GM12878 (cell line): ENCODE data around the gene TCF7L2. TPM values are rescaled to one million over a fixed set of nuclear protein-coding genes. Genes with fewer than 3 reads are reported as not detected.

Source experiments
- ATAC-seq: fragments of 200-7000 bp; cut with Tn5 transposase; 3 replicates; pipeline ENCODE4 v1.9.1; 2020; ENCODE audit warnings: mild to moderate bottlenecking, moderate library complexity
- BruUV-seq: library from RNA; stranded (reverse); fragments of 400-500 nt; replicated peaks from 2 replicates; lab custom pipeline; 2021; lab: Mats Ljungman, UMichigan
- CTCF ChIA-PET: fragments of 300-600 bp; sonication (Branson Sonifier 250); formaldehyde crosslinking; extraction: SDS; loops from one replicate; lab custom pipeline; 2021; ENCODE audit warnings: inconsistent platforms; lab: Yijun Ruan, JAX
- POLR2A ChIA-PET: fragments of 350-600 bp; formaldehyde crosslinking; extraction: SDS; loops from one replicate; lab custom pipeline; 2021; ENCODE audit warnings: inconsistent platforms; lab: Charles Lee
- RAD21 ChIA-PET: fragments of 300-600 bp; sonication (Branson Sonifier 250); formaldehyde crosslinking; loops from one replicate; lab custom pipeline; 2023; ENCODE audit warnings: antibody characterized with exemption; ENCODE audit not compliant: unreplicated experiment; lab: Charles Lee
- SMC1A ChIA-PET: fragments of 300-600 bp; sonication (Branson Sonifier 250); formaldehyde crosslinking; loops from one replicate; lab custom pipeline; 2023; ENCODE audit not compliant: unreplicated experiment, uncharacterized antibody; lab: Charles Lee
- DNase-seq: peaks from one replicate; pipeline ENCODE4 v3.0.0-alpha.2; 2011; ENCODE audit warnings: low read depth, low spot score
- FAIRE-seq: peaks from 3 replicates; lab custom pipeline; 2011; peaks lifted over from hg19 to GRCh38; lab: Jason Lieb, UNC
- H2AFZ ChIP-seq: 2 replicates; pipeline ENCODE4 v1.6.0; 2011; ENCODE audit warnings: low read depth, low read length, control low read depth; ENCODE audit not compliant: control insufficient read depth
- H3K27ac ChIP-seq: 2 replicates; pipeline ENCODE4 v1.5.1; 2011; ENCODE audit warnings: control low read depth; ENCODE audit not compliant: control insufficient read depth, insufficient read depth
- H3K27me3 ChIP-seq, 2 experiments: replicated peaks in 1 of 2; 2 replicates each; pipeline versions ENCODE4 v1.6.0 to v1.6.1; 2011; ENCODE audit warnings: low read length in 1 of 2; ENCODE audit not compliant: control insufficient read depth in 2 of 2, insufficient read depth in 2 of 2
- H3K36me3 ChIP-seq, 2 experiments: 2 replicates each; pipeline ENCODE4 v1.5.1; 2011; ENCODE audit warnings: low read length in 1 of 2; ENCODE audit not compliant: control insufficient read depth in 2 of 2, insufficient read depth in 2 of 2
- H3K4me1 ChIP-seq: 2 replicates; pipeline ENCODE4 v1.6.1; 2011; ENCODE audit warnings: mild to moderate bottlenecking, low read length, moderate library complexity, mixed read lengths; ENCODE audit not compliant: control insufficient read depth, insufficient read depth
- H3K4me2 ChIP-seq: 2 replicates; pipeline ENCODE4 v1.6.0; 2011; ENCODE audit warnings: control low read depth; ENCODE audit not compliant: control insufficient read depth, insufficient read depth
- H3K4me3 ChIP-seq: fragments of 200-600 bp; sonication (generic); 2 replicates; pipeline ENCODE4 v1.5.1; 2016
- H3K79me2 ChIP-seq: 2 replicates; pipeline ENCODE4 v1.6.0; 2011; ENCODE audit warnings: low read length; ENCODE audit not compliant: control insufficient read depth, insufficient read depth
- H3K9ac ChIP-seq: 2 replicates; pipeline ENCODE4 v1.8.0; 2011; ENCODE audit warnings: low read length, control low read depth, mixed read lengths; ENCODE audit not compliant: control insufficient read depth, insufficient read depth
- H3K9me3 ChIP-seq: replicated peaks from 3 replicates; pipeline ENCODE4 v1.5.1; 2011; ENCODE audit warnings: mild to moderate bottlenecking, low read length; ENCODE audit not compliant: control insufficient read depth, insufficient read depth
- H4K20me1 ChIP-seq: 2 replicates; pipeline ENCODE4 v1.6.0; 2011; ENCODE audit not compliant: control insufficient read depth, insufficient read depth
- CEBPB ChIP-seq, 2 experiments: fragments of 150-350 bp in 1 of 2; IDR thresholded peaks; 2 replicates each; pipeline ENCODE4 v1.6.1; 2012 to 2014; ENCODE audit warnings: low read depth in 2 of 2, low read length in 2 of 2, borderline replicate concordance in 1 of 2, inconsistent platforms in 1 of 2
- CHD2 ChIP-seq: IDR thresholded peaks from 2 replicates; pipeline ENCODE4 v1.6.1; 2011; ENCODE audit warnings: low read depth, low read length, improper control_type of control experiment, borderline replicate concordance
- IKZF1 ChIP-seq: fragments of 450-650 bp; conservative IDR thresholded peaks from 2 replicates; pipeline ENCODE4 v1.6.1; 2017; ENCODE audit warnings: antibody characterized with exemption, mild to moderate bottlenecking
- MTA3 ChIP-seq: IDR thresholded peaks from 2 replicates; pipeline ENCODE4 v1.6.1; 2012; ENCODE audit warnings: low read length, inconsistent platforms, borderline replicate concordance
- MXI1 ChIP-seq: fragments of 150-350 bp; IDR thresholded peaks from 2 replicates; pipeline ENCODE4 v1.6.1; 2011; ENCODE audit warnings: low read depth, mild to moderate bottlenecking, inconsistent platforms, low read length, improper control_type of control experiment
- NR2C1 ChIP-seq: fragments of 450-650 bp; IDR thresholded peaks from 2 replicates; pipeline ENCODE4 v1.6.1; 2017; ENCODE audit warnings: antibody characterized with exemption, mild to moderate bottlenecking, moderate library complexity
- SP1 ChIP-seq: IDR thresholded peaks from one replicate; pipeline ENCODE4 v1.6.1; 2011; ENCODE audit warnings: low read depth, low read length
- TAF1 ChIP-seq: IDR thresholded peaks from 2 replicates; pipeline ENCODE4 v1.6.1; 2011; ENCODE audit warnings: mild to moderate bottlenecking, low read depth, low read length, borderline replicate concordance
- ZNF217 ChIP-seq: fragments of 450-650 bp; IDR thresholded peaks from 2 replicates; pipeline ENCODE4 v1.6.1; 2017; ENCODE audit warnings: antibody characterized with exemption, mild to moderate bottlenecking
- ZNF274 ChIP-seq: IDR thresholded peaks from one replicate; pipeline ENCODE4 v1.8.0; 2011; ENCODE audit not compliant: insufficient read length, insufficient read depth
- WGBS: methylation state at CpG from one replicate; pipeline ENCODE4 v1.1.6; 2016; ENCODE audit warnings: low lambda C conversion rate; ENCODE audit not compliant: insufficient replicate concordance, insufficient coverage; ENCODE audit errors: missing lambda C conversion rate; 5-methylcytosine and 5-hydroxymethylcytosine counted together
- in situ Hi-C: fragments of 300-500 bp; cut with MboI; formaldehyde crosslinking; loops from 9 replicates; pipeline ENCODE4 v1.14.3; 2018; ENCODE audit warnings: mixed read lengths
- intact Hi-C: fragments of 100-400 bp; cut with micrococcal nuclease; formaldehyde crosslinking; loops from one replicate; pipeline ENCODE4 v1.14.2; 2022; ENCODE audit not compliant: unreplicated experiment
- polyA plus RNA-seq, 11 experiments: library from polyadenylated mRNA; depleted of rRNA in 4 of 11; unstranded in 6 of 11; stranded (reverse) in 5 of 11; fragments of >200 nt; fragmentation: Nextera tagmentation in 4 of 11; fragmentation: Illumina TruSeq in 1 of 11; extraction: Ambion mirVana in 4 of 11; extraction: Trizol in 1 of 11; gene quantifications; 1 replicate in 1 of 11; 2 replicates in 10 of 11; pipeline versions ENCODE4 v1.2.1 to v1.2.3, GENCODE V29; 2011 to 2016; ENCODE audit warnings: inconsistent platforms in 2 of 11, missing spikeins in 2 of 11, low read depth in 1 of 11
- total RNA-seq, 4 experiments: library from RNA; depleted of rRNA in 3 of 4; stranded (reverse); fragments of >200 nt in 3 of 4; fragmentation: Illumina TruSeq in 1 of 4; extraction: Trizol in 1 of 4; gene quantifications; 2 replicates each; pipeline versions ENCODE4 v1.2.1 to v1.2.3, GENCODE V29; 2013 to 2021
- TF ChIP-seq, protein P1 (sequence below): IDR thresholded peaks from 2 replicates; pipeline ENCODE4 v1.6.1; 2011; ENCODE audit warnings: borderline replicate concordance, low read depth, mild to moderate bottlenecking, moderate library complexity, mixed read lengths, low read length; ENCODE audit not compliant: insufficient read depth; ENCODE audit errors: extremely low read length
- TF ChIP-seq, protein P2 (sequence below): IDR thresholded peaks from 2 replicates; pipeline ENCODE4 v1.6.1; 2012; ENCODE audit warnings: low read depth, low read length, improper control_type of control experiment
- TF ChIP-seq, protein P3 (sequence below): fragments of 450-650 bp; formaldehyde crosslinking; IDR thresholded peaks from 2 replicates; pipeline ENCODE4 v1.5.0; 2022; ENCODE audit warnings: mild to moderate bottlenecking, missing genetic modification characterization
- TF ChIP-seq, protein P4 (sequence below): fragments of 450-650 bp; conservative IDR thresholded peaks from 2 replicates; pipeline ENCODE4 v1.6.1; 2017; ENCODE audit warnings: mild to moderate bottlenecking, moderate library complexity

The TCF7L2 gene
- total and polyA plus RNA-seq, 10 of the 15 experiments (the other 5 are each of a cell fraction or from before 2014, with no cell fraction given) = 0.02 to 1.1 (median 0.35) TPM; not detected in 4

DNA sequence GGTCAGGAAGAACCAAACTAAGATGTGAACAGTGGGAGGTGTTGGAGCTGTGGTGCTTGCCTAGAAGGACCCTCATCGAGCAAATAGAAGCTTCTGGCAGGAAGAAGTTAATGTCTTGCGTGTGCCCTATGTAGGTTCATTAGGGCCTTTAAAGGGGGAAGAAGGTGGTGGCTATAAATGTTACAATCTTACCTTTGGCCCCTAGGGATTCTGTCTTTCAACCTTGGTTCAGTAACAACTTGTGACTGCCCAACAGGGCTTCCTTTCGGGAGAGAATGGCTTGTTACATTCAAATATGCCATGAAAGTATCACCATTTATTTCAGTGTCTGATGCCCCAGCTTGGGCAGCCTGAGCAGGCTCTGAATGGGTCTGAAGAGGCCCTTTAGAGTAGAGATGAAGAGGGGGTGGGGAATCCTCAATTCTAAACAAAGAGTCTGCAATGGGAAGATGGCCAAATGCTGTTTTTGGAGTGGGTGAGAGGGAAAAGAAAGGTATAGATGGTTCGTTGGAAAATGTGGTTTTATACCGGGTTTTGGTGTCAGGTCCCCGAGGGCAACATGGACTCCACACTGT lies 108.0 kb downstream of the TCF7L2 start (continued):
- TF ChIP-seq MXI1 (no peak), CEBPB (IDR thresholded peaks at IDR 0.05; ENCODE audit: borderline replicate concordance in 1 of 2, low read depth in 2 of 2, low read length in 2 of 2) (no peak), SP1 (no peak), NR2C1 (no peak)

DNA sequence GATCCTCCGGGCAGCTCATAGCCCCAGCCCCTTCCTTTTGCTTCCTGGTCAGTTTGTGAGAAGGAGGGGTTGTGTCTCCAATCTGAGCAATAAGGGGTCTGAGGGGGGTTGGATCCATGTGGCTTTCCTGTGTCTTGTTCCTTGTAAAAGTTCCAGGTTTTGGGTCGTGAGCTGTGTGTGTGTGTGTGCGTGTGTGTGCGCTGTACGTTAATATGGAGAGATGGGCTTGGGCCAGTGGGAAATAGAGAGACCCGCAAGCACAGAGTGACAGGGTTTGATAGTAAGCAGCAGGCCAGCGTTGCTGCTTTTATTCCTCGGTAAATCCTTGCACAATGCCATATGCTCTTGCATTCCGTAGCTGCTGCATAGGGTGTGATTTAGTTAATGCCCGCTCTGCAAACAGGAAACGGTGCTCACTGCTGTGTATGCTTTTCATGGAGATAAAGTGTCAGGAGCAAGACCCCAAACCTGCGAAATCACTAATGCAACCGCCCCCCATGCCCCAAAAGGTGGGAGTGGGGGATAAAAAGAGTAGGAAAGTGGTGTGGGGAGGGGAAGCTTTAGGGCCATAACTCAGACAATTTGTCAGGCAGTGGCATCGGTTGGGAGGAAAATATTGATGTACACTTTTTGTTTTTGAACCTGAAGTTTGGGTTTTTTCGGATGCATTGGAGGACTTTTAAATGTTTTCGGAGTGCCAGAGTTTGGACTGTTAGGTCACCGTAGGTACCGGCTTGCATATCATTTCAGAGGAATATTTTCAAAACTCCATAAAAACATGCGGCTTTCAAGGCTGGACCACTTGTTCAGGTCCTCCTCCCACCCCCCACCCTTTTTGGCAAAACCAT lies 108.7 kb downstream of the TCF7L2 start:
- no peak for FAIRE-seq
- no peak overlapping the region for H3K9ac ChIP-seq
- no peak overlapping the region for H3K27ac ChIP-seq
- no peaks in the 10 kb centered on the region for H4K20me1 ChIP-seq
- CTCF ChIA-PET = no interaction called here
- H3K79me2 ChIP-seq = no peaks in the 10 kb centered on the region
- SMC1A ChIA-PET = no interaction called here
- H3K36me3 ChIP-seq = no peaks in the 10 kb centered on the region
- H2AFZ ChIP-seq = no peak overlapping the region
- H3K4me3 ChIP-seq = no peak overlapping the region
- POLR2A ChIA-PET = no interaction called here
- ATAC-seq = no peak
- WGBS = 52% methylated on average over 19 of the region's 19 CpGs
- H3K27me3 ChIP-seq = peaks cover 0 to 3% of the 10 kb centered on the region in 2 experiments; a peak in 1 of 4 replicates
- H3K4me2 ChIP-seq = no peak overlapping the region
- RAD21 ChIA-PET = no interaction called here
- DNase-seq = no peak
- no peaks in the 10 kb centered on the region for H3K9me3 ChIP-seq
- no peaks in the 10 kb centered on the region for H3K4me1 ChIP-seq
- intact Hi-C loops = loop anchor here (10.0 kb wide), 1 partner anchor 334 kb away; no protein-coding TSS in a partner anchor
- in situ Hi-C loops = no loop called here
- BruUV-seq = no TSS peak
- TF ChIP-seq TAF1 = no peak
- TF ChIP-seq IKZF1 = no peak
- no peak for TF ChIP-seq ZNF217
- TF ChIP-seq, protein P1, sequence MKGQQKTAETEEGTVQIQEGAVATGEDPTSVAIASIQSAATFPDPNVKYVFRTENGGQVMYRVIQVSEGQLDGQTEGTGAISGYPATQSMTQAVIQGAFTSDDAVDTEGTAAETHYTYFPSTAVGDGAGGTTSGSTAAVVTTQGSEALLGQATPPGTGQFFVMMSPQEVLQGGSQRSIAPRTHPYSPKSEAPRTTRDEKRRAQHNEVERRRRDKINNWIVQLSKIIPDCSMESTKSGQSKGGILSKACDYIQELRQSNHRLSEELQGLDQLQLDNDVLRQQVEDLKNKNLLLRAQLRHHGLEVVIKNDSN = no peak
- TF ChIP-seq, protein P2, sequence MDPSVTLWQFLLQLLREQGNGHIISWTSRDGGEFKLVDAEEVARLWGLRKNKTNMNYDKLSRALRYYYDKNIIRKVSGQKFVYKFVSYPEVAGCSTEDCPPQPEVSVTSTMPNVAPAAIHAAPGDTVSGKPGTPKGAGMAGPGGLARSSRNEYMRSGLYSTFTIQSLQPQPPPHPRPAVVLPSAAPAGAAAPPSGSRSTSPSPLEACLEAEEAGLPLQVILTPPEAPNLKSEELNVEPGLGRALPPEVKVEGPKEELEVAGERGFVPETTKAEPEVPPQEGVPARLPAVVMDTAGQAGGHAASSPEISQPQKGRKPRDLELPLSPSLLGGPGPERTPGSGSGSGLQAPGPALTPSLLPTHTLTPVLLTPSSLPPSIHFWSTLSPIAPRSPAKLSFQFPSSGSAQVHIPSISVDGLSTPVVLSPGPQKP = no peak
- TF ChIP-seq, protein P3, sequence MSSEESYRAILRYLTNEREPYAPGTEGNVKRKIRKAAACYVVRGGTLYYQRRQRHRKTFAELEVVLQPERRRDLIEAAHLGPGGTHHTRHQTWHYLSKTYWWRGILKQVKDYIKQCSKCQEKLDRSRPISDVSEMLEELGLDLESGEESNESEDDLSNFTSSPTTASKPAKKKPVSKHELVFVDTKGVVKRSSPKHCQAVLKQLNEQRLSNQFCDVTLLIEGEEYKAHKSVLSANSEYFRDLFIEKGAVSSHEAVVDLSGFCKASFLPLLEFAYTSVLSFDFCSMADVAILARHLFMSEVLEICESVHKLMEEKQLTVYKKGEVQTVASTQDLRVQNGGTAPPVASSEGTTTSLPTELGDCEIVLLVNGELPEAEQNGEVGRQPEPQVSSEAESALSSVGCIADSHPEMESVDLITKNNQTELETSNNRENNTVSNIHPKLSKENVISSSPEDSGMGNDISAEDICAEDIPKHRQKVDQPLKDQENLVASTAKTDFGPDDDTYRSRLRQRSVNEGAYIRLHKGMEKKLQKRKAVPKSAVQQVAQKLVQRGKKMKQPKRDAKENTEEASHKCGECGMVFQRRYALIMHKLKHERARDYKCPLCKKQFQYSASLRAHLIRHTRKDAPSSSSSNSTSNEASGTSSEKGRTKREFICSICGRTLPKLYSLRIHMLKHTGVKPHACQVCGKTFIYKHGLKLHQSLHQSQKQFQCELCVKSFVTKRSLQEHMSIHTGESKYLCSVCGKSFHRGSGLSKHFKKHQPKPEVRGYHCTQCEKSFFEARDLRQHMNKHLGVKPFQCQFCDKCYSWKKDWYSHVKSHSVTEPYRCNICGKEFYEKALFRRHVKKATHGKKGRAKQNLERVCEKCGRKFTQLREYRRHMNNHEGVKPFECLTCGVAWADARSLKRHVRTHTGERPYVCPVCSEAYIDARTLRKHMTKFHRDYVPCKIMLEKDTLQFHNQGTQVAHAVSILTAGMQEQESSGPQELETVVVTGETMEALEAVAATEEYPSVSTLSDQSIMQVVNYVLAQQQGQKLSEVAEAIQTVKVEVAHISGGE (CRISPR knock-in tag) = no peak
- TF ChIP-seq MTA3 = no peak
- TF ChIP-seq, protein P4, sequence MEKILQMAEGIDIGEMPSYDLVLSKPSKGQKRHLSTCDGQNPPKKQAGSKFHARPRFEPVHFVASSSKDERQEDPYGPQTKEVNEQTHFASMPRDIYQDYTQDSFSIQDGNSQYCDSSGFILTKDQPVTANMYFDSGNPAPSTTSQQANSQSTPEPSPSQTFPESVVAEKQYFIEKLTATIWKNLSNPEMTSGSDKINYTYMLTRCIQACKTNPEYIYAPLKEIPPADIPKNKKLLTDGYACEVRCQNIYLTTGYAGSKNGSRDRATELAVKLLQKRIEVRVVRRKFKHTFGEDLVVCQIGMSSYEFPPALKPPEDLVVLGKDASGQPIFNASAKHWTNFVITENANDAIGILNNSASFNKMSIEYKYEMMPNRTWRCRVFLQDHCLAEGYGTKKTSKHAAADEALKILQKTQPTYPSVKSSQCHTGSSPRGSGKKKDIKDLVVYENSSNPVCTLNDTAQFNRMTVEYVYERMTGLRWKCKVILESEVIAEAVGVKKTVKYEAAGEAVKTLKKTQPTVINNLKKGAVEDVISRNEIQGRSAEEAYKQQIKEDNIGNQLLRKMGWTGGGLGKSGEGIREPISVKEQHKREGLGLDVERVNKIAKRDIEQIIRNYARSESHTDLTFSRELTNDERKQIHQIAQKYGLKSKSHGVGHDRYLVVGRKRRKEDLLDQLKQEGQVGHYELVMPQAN = no peak
- no peak for TF ChIP-seq ZNF274
- no peak for TF ChIP-seq CHD2
